HG02852 (cell line): ENCODE results near the gene SWAP70.
A peak's percentile ranks its signal among the peaks of the same experiment; 100 is the strongest.

ENCODE experiments used
- ATAC-seq: cut with Tn5 transposase; IDR thresholded peaks from one replicate; pipeline ENCODE4 v1.9.1; 2021; ENCODE audit warnings: mild to moderate bottlenecking, moderate library complexity; ENCODE audit not compliant: unreplicated experiment

The SWAP70 gene

GRCh38 chr11:9651481-9651880 is 12.4 kb upstream of the SWAP70 start:
- no peak for ATAC-seq

GRCh38 chr11:9651899-9652748 is 11.8 kb upstream of the SWAP70 start:
- no peak for ATAC-seq

GRCh38 chr11:9653871-9654270 is 10.0 kb upstream of the SWAP70 start:
- no peak for ATAC-seq

- no peak for ATAC-seq
Measured at GRCh38 chr11:9656864-9657263, 7.0 kb upstream of the SWAP70 start.

GRCh38 chr11:9657531-9657930 is 6.3 kb upstream of the SWAP70 start:
- no peak for ATAC-seq

GRCh38 chr11:9660886-9661285 is 3.0 kb upstream of the SWAP70 start:
- ATAC-seq = no peak

GRCh38 chr11:9662273-9662672 is 1.6 kb upstream of the SWAP70 start:
- ATAC-seq = no peak

GRCh38 chr11:9664276-9665171 is 647 bp downstream of the SWAP70 start:
- peak; percentile 46 for ATAC-seq

GRCh38 chr11:9665749-9666148 is 1.9 kb downstream of the SWAP70 start:
- no peak for ATAC-seq

- no peak for ATAC-seq
Measured at GRCh38 chr11:9669954-9670353, 6.1 kb downstream of the SWAP70 start.

GRCh38 chr11:9672288-9672916 is 8.5 kb downstream of the SWAP70 start:
- no peak for ATAC-seq

GRCh38 chr11:9672918-9673317 is 9.0 kb downstream of the SWAP70 start:
- no peak for ATAC-seq

- ATAC-seq = no peak
Measured at GRCh38 chr11:9675691-9676090, 11.8 kb downstream of the SWAP70 start.

GRCh38 chr11:9677951-9678350 is 14.1 kb downstream of the SWAP70 start:
- no peak for ATAC-seq

GRCh38 chr11:9678576-9678975 is 14.7 kb downstream of the SWAP70 start:
- no peak for ATAC-seq

GRCh38 chr11:9680028-9680427 is 16.2 kb downstream of the SWAP70 start:
- ATAC-seq = no peak

- ATAC-seq = peak; percentile 47
Measured at GRCh38 chr11:9681583-9682372, 17.9 kb downstream of the SWAP70 start.

- ATAC-seq = no peak
Measured at GRCh38 chr11:9687711-9688477, 24.0 kb downstream of the SWAP70 start.

- peak; percentile 81 for ATAC-seq
Measured at GRCh38 chr11:9688716-9689511, 25.0 kb downstream of the SWAP70 start.
